ENCODE measurements around the gene KCNJ6. TPM values are rescaled to one million over a fixed set of nuclear protein-coding genes. Genes with fewer than 3 reads are reported as not detected.

The KCNJ6 gene
- total RNA-seq, 1 donor from 2014 or later: 0.75 TPM

GRCh38 chr21:37675202-37675801 lies 241.0 kb downstream of the KCNJ6 start:
- H3K27ac Mint-ChIP-seq (ENCODE audit: unreplicated experiment): no peak overlapping the region
- peaks cover 3% of the 10 kb centered on the region for H3K9me3 Mint-ChIP-seq
- H3K4me3 Mint-ChIP-seq: no peak overlapping the region
- H3K27me3 Mint-ChIP-seq (ENCODE audit: low read depth): peaks cover 38% of the 10 kb centered on the region
- DNase-seq (ENCODE audit: low read depth, low spot score): peak; percentile 78
- peaks cover 2% of the 10 kb centered on the region for H3K36me3 Mint-ChIP-seq (ENCODE audit: low read depth)
- TF ChIP-seq, protein P1, sequence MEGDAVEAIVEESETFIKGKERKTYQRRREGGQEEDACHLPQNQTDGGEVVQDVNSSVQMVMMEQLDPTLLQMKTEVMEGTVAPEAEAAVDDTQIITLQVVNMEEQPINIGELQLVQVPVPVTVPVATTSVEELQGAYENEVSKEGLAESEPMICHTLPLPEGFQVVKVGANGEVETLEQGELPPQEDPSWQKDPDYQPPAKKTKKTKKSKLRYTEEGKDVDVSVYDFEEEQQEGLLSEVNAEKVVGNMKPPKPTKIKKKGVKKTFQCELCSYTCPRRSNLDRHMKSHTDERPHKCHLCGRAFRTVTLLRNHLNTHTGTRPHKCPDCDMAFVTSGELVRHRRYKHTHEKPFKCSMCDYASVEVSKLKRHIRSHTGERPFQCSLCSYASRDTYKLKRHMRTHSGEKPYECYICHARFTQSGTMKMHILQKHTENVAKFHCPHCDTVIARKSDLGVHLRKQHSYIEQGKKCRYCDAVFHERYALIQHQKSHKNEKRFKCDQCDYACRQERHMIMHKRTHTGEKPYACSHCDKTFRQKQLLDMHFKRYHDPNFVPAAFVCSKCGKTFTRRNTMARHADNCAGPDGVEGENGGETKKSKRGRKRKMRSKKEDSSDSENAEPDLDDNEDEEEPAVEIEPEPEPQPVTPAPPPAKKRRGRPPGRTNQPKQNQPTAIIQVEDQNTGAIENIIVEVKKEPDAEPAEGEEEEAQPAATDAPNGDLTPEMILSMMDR (conservative IDR thresholded peaks at IDR 0.05): peak; percentile 98
- H3K4me1 Mint-ChIP-seq: peaks cover 4% of the 10 kb centered on the region

DNA sequence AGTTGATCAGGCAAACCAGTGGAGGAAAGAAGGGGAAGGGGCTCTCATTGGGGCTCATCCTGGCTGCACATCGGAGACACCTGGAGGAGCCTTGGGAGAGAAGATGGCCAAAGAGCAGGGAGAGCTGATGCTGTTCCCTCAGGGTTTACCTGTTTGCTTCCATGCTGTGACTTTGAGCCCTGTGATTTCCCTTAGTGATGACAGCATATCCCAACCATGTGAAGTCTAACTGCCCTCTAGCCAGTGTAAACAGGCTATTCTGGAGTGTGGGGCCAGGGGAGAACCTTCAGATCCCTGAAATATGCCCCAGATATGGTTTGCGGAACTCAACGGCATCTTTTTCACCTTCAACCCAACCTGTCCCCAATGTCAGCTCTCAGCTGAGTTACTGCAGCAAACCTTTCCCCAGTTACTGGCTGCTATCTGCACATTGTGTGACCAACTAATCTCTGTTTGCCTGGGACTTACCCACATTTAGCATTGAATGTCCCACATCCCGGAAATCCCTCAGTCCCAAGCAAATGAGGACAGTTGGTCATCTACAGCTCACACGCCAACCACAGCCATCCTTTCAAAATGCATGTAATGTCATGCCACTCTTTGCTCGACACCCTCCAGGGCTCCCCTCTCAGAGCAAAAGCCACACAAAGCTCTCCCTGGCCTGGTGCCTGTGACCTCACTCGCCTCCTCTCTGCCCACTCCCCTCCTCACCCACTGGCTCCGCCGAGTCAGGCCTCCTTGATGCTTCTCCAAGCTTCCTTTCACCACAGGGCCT lies 242.3 kb downstream of the KCNJ6 start:
- H3K36me3 Mint-ChIP-seq (ENCODE audit: low read depth): peaks cover 2% of the 10 kb centered on the region
- no peak overlapping the region for H3K27ac Mint-ChIP-seq (ENCODE audit: unreplicated experiment)
- H3K4me1 Mint-ChIP-seq: peaks cover 4% of the 10 kb centered on the region
- no peak for DNase-seq (ENCODE audit: low read depth, low spot score)
- peaks cover 3% of the 10 kb centered on the region for H3K9me3 Mint-ChIP-seq
- TF ChIP-seq, protein P1 (conservative IDR thresholded peaks at IDR 0.05): no peak
- H3K27me3 Mint-ChIP-seq (ENCODE audit: low read depth): peaks cover 41% of the 10 kb centered on the region
- no peak overlapping the region for H3K4me3 Mint-ChIP-seq

- no peak overlapping the region for H3K27ac Mint-ChIP-seq (ENCODE audit: unreplicated experiment)
- H3K27me3 Mint-ChIP-seq (ENCODE audit: low read depth): peaks cover 30% of the 10 kb centered on the region
- no peaks in the 10 kb centered on the region for H3K9me3 Mint-ChIP-seq
- no peaks in the 10 kb centered on the region for H3K36me3 Mint-ChIP-seq (ENCODE audit: low read depth)
- no peak overlapping the region for H3K4me3 Mint-ChIP-seq
- TF ChIP-seq, protein P1 (conservative IDR thresholded peaks at IDR 0.05): no peak
- H3K4me1 Mint-ChIP-seq: peaks cover 4% of the 10 kb centered on the region
- no peak for DNase-seq (ENCODE audit: low read depth, low spot score)
These were observed 244.9 kb downstream of the KCNJ6 start for GRCh38 chr21:37671381-37671780.

GRCh38 chr21:37670883-37671282 lies 245.4 kb downstream of the KCNJ6 start:
- no peaks in the 10 kb centered on the region for H3K36me3 Mint-ChIP-seq (ENCODE audit: low read depth)
- H3K27ac Mint-ChIP-seq (ENCODE audit: unreplicated experiment): no peak overlapping the region
- H3K4me1 Mint-ChIP-seq: peaks cover 4% of the 10 kb centered on the region
- H3K27me3 Mint-ChIP-seq (ENCODE audit: low read depth): peaks cover 30% of the 10 kb centered on the region
- TF ChIP-seq, protein P1 (conservative IDR thresholded peaks at IDR 0.05): no peak
- H3K9me3 Mint-ChIP-seq: no peaks in the 10 kb centered on the region
- DNase-seq (ENCODE audit: low read depth, low spot score): no peak
- H3K4me3 Mint-ChIP-seq: no peak overlapping the region

- peaks cover 3% of the 10 kb centered on the region for H3K9me3 Mint-ChIP-seq
- H3K27me3 Mint-ChIP-seq (ENCODE audit: low read depth): peaks cover 21% of the 10 kb centered on the region
- TF ChIP-seq, protein P1 (conservative IDR thresholded peaks at IDR 0.05): no peak
- no peak for DNase-seq (ENCODE audit: low read depth, low spot score)
- H3K4me1 Mint-ChIP-seq: no peaks in the 10 kb centered on the region
- peaks cover 4% of the 10 kb centered on the region for H3K36me3 Mint-ChIP-seq (ENCODE audit: low read depth)
- H3K4me3 Mint-ChIP-seq: no peak overlapping the region
- no peak overlapping the region for H3K27ac Mint-ChIP-seq (ENCODE audit: unreplicated experiment)
These were observed 247.0 kb downstream of the KCNJ6 start for GRCh38 chr21:37669249-37669648.

Data from neural crest cell (in vitro differentiated cells).